ENCODE measurements around the gene CDT1.

GRCh38 chr16:88835383-88835782, 31.8 kb downstream of the CDT1 start:
- TF ChIP-seq, protein P1, sequence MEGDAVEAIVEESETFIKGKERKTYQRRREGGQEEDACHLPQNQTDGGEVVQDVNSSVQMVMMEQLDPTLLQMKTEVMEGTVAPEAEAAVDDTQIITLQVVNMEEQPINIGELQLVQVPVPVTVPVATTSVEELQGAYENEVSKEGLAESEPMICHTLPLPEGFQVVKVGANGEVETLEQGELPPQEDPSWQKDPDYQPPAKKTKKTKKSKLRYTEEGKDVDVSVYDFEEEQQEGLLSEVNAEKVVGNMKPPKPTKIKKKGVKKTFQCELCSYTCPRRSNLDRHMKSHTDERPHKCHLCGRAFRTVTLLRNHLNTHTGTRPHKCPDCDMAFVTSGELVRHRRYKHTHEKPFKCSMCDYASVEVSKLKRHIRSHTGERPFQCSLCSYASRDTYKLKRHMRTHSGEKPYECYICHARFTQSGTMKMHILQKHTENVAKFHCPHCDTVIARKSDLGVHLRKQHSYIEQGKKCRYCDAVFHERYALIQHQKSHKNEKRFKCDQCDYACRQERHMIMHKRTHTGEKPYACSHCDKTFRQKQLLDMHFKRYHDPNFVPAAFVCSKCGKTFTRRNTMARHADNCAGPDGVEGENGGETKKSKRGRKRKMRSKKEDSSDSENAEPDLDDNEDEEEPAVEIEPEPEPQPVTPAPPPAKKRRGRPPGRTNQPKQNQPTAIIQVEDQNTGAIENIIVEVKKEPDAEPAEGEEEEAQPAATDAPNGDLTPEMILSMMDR (IDR thresholded peaks at IDR 0.05; ENCODE audit: poor library complexity), result no peak
- no peak for TF ChIP-seq EZH2 (IDR thresholded peaks at IDR 0.05; ENCODE audit: borderline replicate concordance)
- TF ChIP-seq EZH2phosphoT487 (IDR thresholded peaks at IDR 0.05; ENCODE audit: low read depth, severe bottlenecking, unreplicated experiment), result no peak
